ENCODE measurements around the gene SCT. TPM values are rescaled to one million over a fixed set of nuclear protein-coding genes. Genes with fewer than 3 reads are reported as not detected.

Gene SCT
- total and polyA plus RNA-seq, 2 of the 4 experiments (the other 2 are of a cell fraction), result not detected

DNA sequence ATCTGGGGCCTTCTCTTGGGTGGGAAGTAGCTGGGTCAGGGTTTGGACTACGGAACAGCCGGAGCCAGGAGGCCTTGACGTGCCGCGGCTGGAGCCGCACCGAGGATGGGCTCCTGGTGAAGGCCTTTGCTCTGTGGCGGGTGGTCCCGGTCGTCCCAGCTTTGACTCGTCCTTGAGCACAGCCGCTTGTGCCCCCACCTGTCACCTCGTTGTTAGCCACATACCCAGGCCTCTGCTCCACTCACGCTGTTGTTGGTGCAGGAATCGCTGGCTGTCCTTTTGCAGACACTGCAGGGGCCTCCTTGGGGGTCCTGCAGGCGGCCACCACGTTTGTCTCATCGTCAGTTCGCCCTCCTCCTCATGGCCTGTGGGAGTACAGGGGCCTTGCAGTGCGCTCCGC, 33.6 kb downstream of the SCT start:
- no peak overlapping the region for H4K91ac ChIP-seq (ENCODE audit: insufficient read depth, low read depth, low read length)
- no peaks in the 10 kb centered on the region for H3K27me3 ChIP-seq (ENCODE audit: control insufficient read depth, insufficient read depth, low read length)
- H3K14ac ChIP-seq (replicated peaks; ENCODE audit: low read depth, low read length), result no peak overlapping the region
- WGBS, 2 experiments (ENCODE audit: extremely low coverage in 2 of 2, insufficient read length in 1 of 2), result 80% methylated on average over 6 of the region's 21 CpGs; no CpG with 5 or more reads in 1 of the 2 experiments
- no peak overlapping the region for H3K4me3 ChIP-seq (ENCODE audit: insufficient read depth, low read depth, low read length)
- ATAC-seq (ENCODE audit: low read depth) (no peak), DNase-seq (no peak)
- no peaks in the 10 kb centered on the region; the same call in 1 of the 2 replicates for H3K9me1 ChIP-seq (ENCODE audit: insufficient read depth, low read length)
- intact Hi-C loops (cut with micrococcal nuclease), result no loop called here
- H4K5ac ChIP-seq (ENCODE audit: low read depth, low read length), result no peak overlapping the region
- no peak overlapping the region for H2AK5ac ChIP-seq (ENCODE audit: low read depth, low read length)
- H2BK20ac ChIP-seq (ENCODE audit: low read depth, low read length), result no peak overlapping the region
- ChIA-PET POLR2A (ENCODE audit: unreplicated experiment) (no interaction called here), CTCF (no interaction called here)
- H3K79me1 ChIP-seq (ENCODE audit: low read depth in 1 of 2, low read length in 2 of 2), result peaks cover 30 to 62% of the 10 kb centered on the region in 2 experiments
- H3K4me2 ChIP-seq (ENCODE audit: low read depth, low read length), result no peak overlapping the region
- H3K56ac ChIP-seq (ENCODE audit: extremely low read depth, insufficient read depth, low read length), result no peak overlapping the region
- no peak overlapping the region for H3K18ac ChIP-seq (ENCODE audit: low read depth, low read length)
- no peak overlapping the region for H4K8ac ChIP-seq (ENCODE audit: low read depth in 2 of 2, low read length in 2 of 2)
- H3K4ac ChIP-seq (ENCODE audit: low read depth, low read length), result no peak overlapping the region
- no peaks in the 10 kb centered on the region for H3K4me1 ChIP-seq (ENCODE audit: control insufficient read depth, insufficient read depth, low read length)
- dilution Hi-C loops (cut with HindIII; ENCODE audit: low sequenced_read_pairs, unreplicated experiment), result no loop called here
- in situ Hi-C loops (cut with MboI; ENCODE audit: low sequenced_read_pairs), result no loop called here
- H2BK5ac ChIP-seq (ENCODE audit: low read depth, low read length, poor library complexity, severe bottlenecking), result no peak overlapping the region
- no peak for TF ChIP-seq SMC3 (IDR thresholded peaks at IDR 0.05; ENCODE audit: low read depth, low read length)
- H3K9ac ChIP-seq (ENCODE audit: low read depth, low read length), result no peak overlapping the region
- no peak overlapping the region for H3K23ac ChIP-seq (ENCODE audit: low read depth, low read length)
- H2BK15ac ChIP-seq (ENCODE audit: low read depth, low read length), result no peak overlapping the region
- no peaks in the 10 kb centered on the region for H3K9me3 ChIP-seq (ENCODE audit: control insufficient read depth, insufficient read depth, low read length)
- no peak overlapping the region for H2BK120ac ChIP-seq (ENCODE audit: low read depth, low read length)
- peaks cover 54% of the 10 kb centered on the region for H4K20me1 ChIP-seq (ENCODE audit: insufficient read depth, low read length)
- no peak overlapping the region for H2AK9ac ChIP-seq (replicated peaks; ENCODE audit: low read depth, low read length, poor library complexity)
- no peak overlapping the region for H2AFZ ChIP-seq (replicated peaks; ENCODE audit: low read length, poor library complexity)
- H3K36me3 ChIP-seq (ENCODE audit: control insufficient read depth, insufficient read depth, low read length), result peaks cover 71% of the 10 kb centered on the region
- no peak overlapping the region for H3K27ac ChIP-seq (ENCODE audit: insufficient read depth, low read length)
- BruUV-seq (replicated peaks), result no TSS peak

Data from IMR-90 (cell line).